ENCODE data around the gene PPM1J. TPM values are rescaled to one million over a fixed set of nuclear protein-coding genes. Genes with fewer than 3 reads are reported as not detected.

Gene PPM1J
- total and polyA plus RNA-seq, 2 of the 13 experiments (the other 11 are each of a cell fraction or from before 2014, with no cell fraction given) = 0.07 to 0.22 TPM

- TF ChIP-seq ZNF746 (CRISPR knock-in tag; IDR thresholded peaks at IDR 0.05) (peak; percentile 70), SATB2 (CRISPR knock-in tag; IDR thresholded peaks at IDR 0.05) (no peak), THAP9 (CRISPR knock-in tag; IDR thresholded peaks at IDR 0.05; ENCODE audit: borderline replicate concordance) (no peak), NR2F6 (IDR thresholded peaks at IDR 0.05) (no peak), NR2F6 (CRISPR knock-in tag; IDR thresholded peaks at IDR 0.05) (peak; percentile 42; the same call in 1 of the 2 replicates), AHDC1 (CRISPR knock-in tag; IDR thresholded peaks at IDR 0.05; ENCODE audit: borderline replicate concordance) (no peak), FOXC1 (CRISPR knock-in tag; IDR thresholded peaks at IDR 0.05; ENCODE audit: borderline replicate concordance) (0 out of 2 replicates have a peak, but pooled peaks have one; percentile 59), NR2C2 (CRISPR knock-in tag; IDR thresholded peaks at IDR 0.05; ENCODE audit: borderline replicate concordance) (peak; percentile 39; the same call in 1 of the 2 replicates), SMAD3 (CRISPR knock-in tag; IDR thresholded peaks at IDR 0.05) (no peak; the same call in 1 of the 2 replicates), TBL1XR1 (IDR thresholded peaks at IDR 0.05; ENCODE audit: borderline replicate concordance, low read length, partially characterized antibody) (no peak), SMC3 (IDR thresholded peaks at IDR 0.05; ENCODE audit: low read length) (no peak), ZNF317 (CRISPR knock-in tag; IDR thresholded peaks at IDR 0.05) (0 out of 2 replicates have a peak, but pooled peaks have one; percentile 19), GFI1 (CRISPR knock-in tag; IDR thresholded peaks at IDR 0.05; ENCODE audit: borderline replicate concordance) (peak; percentile 24; the same call in 1 of the 2 replicates), ZGPAT (CRISPR knock-in tag; IDR thresholded peaks at IDR 0.05) (peak; percentile 57; the same call in 1 of the 2 replicates), ZFYVE20 (CRISPR knock-in tag; IDR thresholded peaks at IDR 0.05; ENCODE audit: borderline replicate concordance, low read depth) (no peak), NKX3-1 (CRISPR knock-in tag; IDR thresholded peaks at IDR 0.05) (no peak), NFE2 (CRISPR knock-in tag; IDR thresholded peaks at IDR 0.05) (no peak), ELF1 (CRISPR knock-in tag; IDR thresholded peaks at IDR 0.05) (peak; percentile 59), AGO2 (optimal IDR thresholded peaks at IDR 0.05; ENCODE audit: low read depth, low read length) (peak; percentile 31), PHF5A (CRISPR knock-in tag; IDR thresholded peaks at IDR 0.05; ENCODE audit: low read depth, unreplicated experiment) (peak; percentile 27), DMAP1 (CRISPR knock-in tag; IDR thresholded peaks at IDR 0.05) (no peak)
These were observed 10.1 kb downstream of the PPM1J start (continued) for GRCh38 chr1:112704934-112705627.

Data from HepG2 (cell line).